Measurements from ENCODE around the gene KLK10.

KLK10 gene

DNA sequence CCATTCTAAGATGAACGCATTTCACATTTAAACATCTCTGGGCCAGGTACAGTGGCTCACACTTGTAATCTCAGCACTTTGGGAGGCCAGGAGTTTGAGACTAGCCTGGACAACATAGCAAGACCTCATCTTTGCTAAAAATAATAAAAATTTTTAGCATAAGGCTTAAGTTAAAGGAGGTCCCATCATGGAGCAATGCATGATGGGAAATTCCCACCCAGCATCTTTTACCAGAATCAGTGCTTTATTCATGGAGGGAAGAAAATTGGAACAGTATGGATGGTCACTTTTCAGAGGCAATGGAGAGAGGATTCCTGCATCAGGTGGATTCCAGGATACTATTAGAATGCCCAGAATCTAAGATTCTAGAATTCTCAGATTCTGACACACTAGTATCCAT is 14.3 kb downstream of the KLK10 start:
- TF ChIP-seq, protein P1, sequence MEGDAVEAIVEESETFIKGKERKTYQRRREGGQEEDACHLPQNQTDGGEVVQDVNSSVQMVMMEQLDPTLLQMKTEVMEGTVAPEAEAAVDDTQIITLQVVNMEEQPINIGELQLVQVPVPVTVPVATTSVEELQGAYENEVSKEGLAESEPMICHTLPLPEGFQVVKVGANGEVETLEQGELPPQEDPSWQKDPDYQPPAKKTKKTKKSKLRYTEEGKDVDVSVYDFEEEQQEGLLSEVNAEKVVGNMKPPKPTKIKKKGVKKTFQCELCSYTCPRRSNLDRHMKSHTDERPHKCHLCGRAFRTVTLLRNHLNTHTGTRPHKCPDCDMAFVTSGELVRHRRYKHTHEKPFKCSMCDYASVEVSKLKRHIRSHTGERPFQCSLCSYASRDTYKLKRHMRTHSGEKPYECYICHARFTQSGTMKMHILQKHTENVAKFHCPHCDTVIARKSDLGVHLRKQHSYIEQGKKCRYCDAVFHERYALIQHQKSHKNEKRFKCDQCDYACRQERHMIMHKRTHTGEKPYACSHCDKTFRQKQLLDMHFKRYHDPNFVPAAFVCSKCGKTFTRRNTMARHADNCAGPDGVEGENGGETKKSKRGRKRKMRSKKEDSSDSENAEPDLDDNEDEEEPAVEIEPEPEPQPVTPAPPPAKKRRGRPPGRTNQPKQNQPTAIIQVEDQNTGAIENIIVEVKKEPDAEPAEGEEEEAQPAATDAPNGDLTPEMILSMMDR (IDR thresholded peaks at IDR 0.05; ENCODE audit: extremely low read depth, insufficient read depth, missing control alignments), result no peak
- DNase-seq (ENCODE audit: low spot score), result no peak
- in situ Hi-C loops (cut with MboI; ENCODE audit: low pct_unique_long_range_greater_than_20kb, low sequenced_read_pairs, unreplicated experiment), result no loop called here

DNA sequence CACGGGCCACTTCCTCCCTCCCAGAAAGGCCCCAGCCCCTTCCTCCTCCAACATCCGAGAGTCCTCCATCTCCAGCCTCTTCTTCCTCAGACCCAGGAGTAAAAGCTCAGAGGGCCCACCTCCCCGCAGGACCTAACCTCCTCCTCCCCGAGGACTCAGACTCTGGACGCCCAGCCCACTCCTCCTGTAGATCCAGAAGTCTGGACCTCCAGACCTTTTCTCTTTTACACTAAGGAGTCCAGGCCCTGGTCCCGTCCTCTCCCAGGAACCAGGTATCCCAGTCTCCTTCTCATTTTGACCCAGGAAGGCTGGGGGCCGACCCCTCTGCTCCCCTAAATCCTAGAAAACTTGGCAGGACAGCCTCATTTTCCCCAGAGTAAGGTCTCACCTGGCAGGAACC is 16.2 kb downstream of the KLK10 start:
- TF ChIP-seq, protein P1 (IDR thresholded peaks at IDR 0.05; ENCODE audit: extremely low read depth, insufficient read depth, missing control alignments), result no peak
- in situ Hi-C loops (cut with MboI; ENCODE audit: low pct_unique_long_range_greater_than_20kb, low sequenced_read_pairs, unreplicated experiment), result no loop called here
- no peak for DNase-seq (ENCODE audit: low spot score)

DNA sequence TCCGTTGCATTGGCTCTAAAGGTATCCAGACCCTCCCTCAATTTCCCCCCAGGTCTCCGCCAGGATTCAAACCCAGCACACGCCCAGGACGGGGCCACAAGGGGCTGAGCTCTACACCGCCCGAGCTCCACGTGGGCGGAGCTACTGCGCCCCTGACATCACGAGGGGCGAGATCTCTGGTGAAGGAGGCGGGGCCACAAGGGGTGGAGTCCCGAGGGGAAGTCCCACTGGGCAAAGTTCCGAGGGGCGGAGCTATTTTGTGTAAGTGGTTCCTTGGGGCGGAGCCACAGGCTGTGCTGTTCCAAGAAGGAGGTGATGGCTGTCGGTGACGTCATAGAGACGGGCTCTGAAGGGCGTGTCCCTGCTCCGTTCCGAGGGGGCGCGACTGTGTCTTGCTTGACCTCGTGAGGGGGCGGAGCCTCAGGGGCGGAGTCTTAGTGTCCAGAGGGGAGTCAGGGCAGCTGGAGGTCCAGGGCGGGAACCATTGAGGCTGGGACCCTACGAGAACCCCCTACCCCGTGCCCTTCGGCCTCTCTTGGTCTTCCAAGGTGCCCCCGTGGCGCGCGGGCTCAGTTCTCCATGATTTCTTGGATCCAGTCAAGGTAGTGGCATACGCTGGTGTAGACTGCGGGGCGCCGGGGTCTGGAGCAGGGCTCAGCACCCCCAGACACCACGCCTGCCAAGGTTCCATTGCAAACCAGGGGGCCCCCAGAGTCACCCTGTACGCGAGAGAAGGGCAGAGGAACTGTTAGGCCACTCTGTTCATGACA is 16.8 kb downstream of the KLK10 start:
- in situ Hi-C loops (cut with MboI; ENCODE audit: low pct_unique_long_range_greater_than_20kb, low sequenced_read_pairs, unreplicated experiment), result no loop called here
- TF ChIP-seq, protein P1 (IDR thresholded peaks at IDR 0.05; ENCODE audit: extremely low read depth, insufficient read depth, missing control alignments), result no peak
- no peak for DNase-seq (ENCODE audit: low spot score)

DNA sequence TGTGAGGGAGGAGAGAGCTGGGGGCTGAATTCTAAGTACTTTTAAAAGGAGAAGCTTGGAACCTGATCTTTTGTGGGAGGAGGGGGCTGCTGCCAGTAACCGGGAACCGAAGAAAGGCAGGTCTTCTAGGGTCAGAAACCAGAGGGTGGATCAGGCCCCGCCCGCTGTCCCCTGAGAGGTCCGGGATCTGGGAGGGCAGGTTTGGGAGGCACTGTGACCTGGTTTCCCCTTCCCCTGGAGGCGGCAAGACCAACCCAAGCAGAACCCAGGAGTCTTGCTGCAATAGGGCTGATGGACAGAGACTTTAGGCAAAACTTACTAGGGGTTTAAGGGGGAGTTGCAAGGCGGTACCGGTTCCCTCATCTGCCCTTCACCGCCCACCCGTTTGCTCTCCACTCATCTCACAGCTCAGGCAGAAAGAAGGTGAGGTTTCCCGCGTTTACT is 17.4 kb downstream of the KLK10 start:
- in situ Hi-C loops (cut with MboI; ENCODE audit: low pct_unique_long_range_greater_than_20kb, low sequenced_read_pairs, unreplicated experiment), result no loop called here
- no peak for DNase-seq (ENCODE audit: low spot score)
- TF ChIP-seq, protein P1 (IDR thresholded peaks at IDR 0.05; ENCODE audit: extremely low read depth, insufficient read depth, missing control alignments), result no peak

DNA sequence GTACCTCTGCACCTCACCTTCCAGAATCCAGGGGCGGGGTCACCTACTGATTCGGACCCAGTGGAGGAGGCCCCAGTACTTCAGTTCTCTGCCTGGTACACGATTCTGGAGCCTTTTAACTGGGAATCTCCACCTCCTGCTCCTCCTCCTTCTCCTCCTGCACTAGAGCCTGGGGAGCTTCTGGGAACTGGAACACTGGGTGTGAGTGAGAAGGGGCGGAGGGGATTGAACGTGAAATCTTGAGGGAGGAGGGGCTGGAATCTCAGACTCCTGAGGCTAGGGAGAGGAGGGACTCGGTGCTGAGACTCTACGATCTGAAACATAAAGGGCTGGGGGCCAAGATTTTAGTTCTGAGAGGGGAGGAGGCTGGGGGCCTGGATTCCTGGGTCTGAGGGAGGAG is 18.0 kb downstream of the KLK10 start, which contains the start of gene KLK8:
Gene KLK8, minus strand, starts transcription at position 90 of the 400 bp plus-strand sequence. CDS start 437 bp downstream, outside the sequence.
- TF ChIP-seq, protein P1 (IDR thresholded peaks at IDR 0.05; ENCODE audit: extremely low read depth, insufficient read depth, missing control alignments), result no peak
- in situ Hi-C loops (cut with MboI; ENCODE audit: low pct_unique_long_range_greater_than_20kb, low sequenced_read_pairs, unreplicated experiment), result no loop called here
- DNase-seq (ENCODE audit: low spot score), result no peak

DNA sequence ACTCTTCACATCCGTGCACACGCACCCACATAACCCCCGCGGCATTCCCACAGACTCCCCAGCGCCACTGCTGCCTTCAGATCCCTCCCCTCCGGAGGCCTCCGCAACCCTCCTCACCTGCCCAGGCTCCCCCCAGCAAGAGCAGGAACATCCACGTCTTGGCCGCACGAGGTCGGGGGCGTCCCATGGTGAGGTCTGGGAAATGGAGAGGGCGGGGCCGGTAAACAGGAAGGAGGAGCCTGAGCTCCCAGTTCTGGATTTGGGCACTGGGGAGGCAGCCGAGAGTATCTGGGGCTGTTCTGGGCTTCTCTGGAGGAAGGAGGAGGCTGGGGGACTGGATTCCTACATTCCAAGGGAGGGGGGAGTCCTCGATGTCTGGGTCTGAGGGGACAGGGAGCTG is 18.5 kb downstream of the KLK10 start:
- in situ Hi-C loops (cut with MboI; ENCODE audit: low pct_unique_long_range_greater_than_20kb, low sequenced_read_pairs, unreplicated experiment), result no loop called here
- DNase-seq (ENCODE audit: low spot score), result no peak
- TF ChIP-seq, protein P1 (IDR thresholded peaks at IDR 0.05; ENCODE audit: extremely low read depth, insufficient read depth, missing control alignments), result no peak

Measured in GM13977 (cell line).